ENCODE measurements around the gene GALNT14.

Gene GALNT14

DNA sequence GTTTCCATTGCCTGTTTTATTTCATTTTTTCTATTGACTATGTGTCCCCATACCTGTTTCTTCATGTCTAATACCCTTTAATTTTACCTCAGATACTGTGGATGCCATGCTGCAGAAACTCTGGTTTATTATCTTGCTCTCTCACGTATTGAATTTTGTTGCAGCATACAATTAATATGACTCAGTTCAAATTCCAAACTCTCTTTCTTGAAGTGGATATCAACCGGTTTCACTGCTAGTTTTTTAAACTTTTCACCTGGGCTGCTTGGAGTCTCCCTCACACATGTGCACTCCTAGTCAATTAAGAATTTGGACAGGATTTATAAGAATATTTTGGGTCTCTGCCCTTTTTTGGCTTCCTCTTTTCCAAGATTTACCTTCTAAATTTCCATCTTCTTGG is 260.4 kb downstream of the GALNT14 start:
- no peak for FAIRE-seq

DNA sequence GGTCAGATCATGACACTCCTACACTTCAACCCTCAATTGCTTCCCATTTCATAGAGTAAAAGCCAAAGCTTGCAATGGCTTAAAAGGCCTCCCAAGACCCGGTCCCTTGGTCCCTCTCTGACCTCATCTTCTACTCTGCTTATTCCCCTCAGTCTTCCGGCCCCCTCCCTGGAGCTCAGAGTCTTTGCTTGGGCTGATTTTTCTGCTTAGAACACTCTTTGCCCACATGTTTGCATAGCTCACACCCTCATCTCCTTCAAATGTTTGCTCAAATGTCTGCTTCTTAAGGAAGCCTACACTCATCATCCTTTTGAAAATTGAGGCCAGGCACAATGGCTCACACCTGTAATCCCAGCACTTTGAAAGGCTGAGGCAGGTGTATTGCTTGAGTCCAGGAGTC is 265.4 kb downstream of the GALNT14 start:
- FAIRE-seq: no peak

DNA sequence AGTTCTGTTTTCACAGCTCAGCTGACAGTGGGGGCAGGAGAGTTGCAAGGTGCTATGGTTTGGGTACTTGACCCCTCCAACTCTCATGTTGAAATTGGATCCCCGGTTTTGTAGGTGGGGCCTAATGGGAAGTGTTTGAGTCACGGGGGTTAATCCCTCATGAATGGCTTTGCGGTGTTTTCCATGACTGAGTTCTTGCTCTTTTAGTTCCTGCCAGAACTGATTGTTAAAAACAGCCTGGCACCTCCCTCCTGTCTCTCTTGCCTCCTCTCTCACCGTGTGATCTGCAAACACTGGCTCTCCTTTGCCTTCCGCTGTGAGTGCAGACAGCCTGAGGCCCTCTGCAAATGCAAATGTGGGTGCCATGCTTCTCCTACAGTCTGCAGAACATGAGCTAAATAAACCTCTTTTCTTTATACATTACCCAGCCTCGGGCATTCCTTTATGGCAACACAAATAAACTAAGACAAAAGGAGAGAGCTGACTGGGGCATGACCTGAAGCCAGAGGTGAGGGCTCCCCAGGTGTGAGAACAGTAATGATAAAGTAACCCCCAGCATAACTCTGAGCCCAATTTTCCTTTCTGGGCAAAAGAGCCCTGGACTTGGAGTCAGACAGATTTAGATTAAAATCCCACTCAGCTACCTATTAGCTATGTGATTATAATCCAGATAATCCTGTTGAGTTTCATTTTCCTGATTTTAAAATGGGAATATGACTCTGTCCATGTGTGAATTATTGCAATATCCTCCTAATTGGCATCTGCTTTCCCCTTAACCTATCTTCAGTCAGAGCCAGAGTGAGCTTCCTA is 266.1 kb downstream of the GALNT14 start:
- FAIRE-seq: no peak

DNA sequence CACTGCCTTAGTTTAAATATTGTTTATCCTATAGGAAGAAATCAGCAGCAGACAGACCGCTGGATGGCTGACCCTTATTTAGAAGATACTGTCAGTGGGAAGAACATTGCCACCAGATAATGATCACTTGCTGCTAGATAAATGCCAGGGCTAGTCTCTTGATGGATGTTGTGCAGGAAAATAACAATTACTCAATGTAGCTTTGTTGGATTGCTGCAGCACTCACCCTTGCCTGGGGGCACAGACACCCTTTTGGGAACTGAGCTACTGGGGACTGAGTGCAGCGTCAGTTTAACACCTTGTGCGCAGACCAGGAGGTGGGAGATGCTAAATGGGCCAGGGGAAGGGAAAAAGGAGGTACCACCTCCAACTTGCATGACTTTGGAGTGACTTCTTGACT is 266.8 kb downstream of the GALNT14 start:
- FAIRE-seq: no peak

DNA sequence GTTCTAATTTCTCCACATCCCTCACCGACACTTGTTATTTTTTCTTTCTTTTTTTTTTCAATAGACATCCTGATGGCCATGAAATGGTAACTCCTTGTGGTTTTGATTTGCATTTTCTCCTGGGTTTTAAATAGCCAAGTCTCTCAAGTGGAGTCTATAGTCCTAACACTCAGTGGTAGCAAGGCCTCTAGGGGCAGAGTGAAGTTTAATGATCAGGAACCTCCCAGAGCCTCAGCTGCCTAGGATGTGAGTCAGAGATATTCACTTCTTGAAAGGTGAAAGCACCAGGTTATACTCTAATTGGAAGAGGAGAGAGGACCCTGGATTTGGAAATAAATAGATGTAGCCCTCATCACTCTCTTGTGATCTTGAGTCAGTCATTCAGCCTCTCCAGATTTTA is 268.3 kb downstream of the GALNT14 start:
- no peak for FAIRE-seq

DNA sequence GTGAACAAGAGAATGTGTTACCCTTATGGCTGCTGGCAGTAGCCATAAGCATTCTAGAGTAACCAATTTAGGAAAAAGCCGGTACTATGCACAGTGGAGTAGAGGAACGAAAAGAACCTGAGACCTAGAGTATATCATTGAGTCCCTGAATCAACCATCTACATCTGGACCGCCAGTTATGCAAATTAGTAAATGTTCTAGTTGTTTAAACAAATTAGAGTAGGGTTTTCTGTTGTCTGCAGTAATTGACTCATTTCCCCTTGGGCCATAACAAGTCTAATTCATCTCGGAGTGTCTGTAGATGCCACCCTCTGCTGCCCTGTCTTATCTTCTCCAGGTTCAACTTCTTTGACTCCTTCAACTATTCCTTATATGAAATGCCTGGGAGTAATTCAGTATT is 270.9 kb downstream of the GALNT14 start:
- FAIRE-seq: no peak

DNA sequence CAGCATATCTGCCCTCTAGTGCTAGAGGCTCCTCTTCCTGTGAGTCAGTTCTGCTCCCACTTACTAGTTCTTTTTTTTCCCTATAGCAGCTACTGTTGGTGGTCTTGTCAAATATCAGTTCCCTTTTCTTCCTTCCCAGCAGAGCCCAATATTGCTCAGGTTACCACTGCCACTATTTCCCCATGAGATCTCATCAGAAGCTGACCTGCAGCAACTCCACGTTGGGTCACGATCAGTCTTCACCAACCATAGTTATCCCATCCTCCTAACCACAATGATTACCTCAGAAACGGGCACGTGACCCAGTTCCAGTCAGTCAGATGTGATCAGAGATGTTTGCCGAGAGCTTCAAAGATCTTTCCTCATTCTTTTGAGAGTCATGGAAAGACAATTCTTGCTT is 271.3 kb downstream of the GALNT14 start:
- no peak for FAIRE-seq

DNA sequence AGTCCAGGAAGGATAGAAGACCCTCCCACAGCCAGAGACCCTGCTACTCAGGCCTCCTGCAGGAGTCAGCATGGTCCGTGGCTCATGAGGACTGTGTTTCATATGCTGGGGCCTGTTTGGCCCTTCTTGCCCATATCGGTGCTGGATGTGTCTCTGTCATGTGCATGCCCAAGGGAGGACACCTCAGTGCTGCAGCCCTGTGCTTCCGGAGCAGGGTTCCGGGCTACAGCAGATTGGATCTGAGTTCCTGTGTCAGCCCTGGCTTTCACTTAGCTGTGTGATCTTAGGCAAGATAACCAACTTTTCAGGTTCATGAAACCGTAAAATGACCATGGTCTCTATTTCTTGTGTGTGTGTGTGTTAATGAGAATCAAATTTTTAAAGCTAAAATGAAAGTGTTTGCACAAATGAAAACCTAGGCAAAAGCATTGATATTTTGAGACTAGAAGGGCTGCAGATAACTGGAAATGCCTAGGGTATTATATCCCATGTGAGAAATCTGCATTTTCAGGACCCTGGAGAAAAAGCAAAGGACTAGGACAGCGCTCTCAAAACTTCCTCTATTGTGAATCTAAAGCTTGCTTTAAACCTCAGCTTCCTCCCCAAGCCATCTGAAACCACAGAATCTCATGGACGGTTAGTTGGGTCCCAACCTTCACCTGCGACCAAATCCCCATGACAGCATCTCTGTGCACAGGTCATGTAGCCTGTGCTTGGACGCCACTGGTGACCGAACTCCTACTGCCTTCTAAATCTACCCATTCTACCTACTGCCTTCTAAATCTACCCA is 272.2 kb downstream of the GALNT14 start:
- no peak for FAIRE-seq

DNA sequence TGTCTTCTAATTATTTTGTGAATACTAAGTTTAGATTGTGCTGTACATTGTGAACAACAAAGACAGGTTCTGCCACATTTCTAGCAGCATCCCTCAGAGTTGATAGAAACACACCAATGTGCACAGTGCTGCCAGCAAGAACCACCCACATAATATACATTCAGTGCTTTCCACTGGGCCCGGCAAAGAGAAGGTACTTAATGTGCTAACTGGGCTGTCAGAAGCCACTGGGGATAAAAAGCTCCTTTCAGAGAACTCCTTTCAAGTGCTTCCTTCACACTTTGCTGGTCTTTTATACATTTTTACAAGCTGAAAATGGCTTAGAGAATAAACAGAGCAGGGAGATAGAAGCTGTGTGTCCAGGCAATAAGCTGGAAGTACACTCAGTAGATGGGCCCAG is 273.0 kb downstream of the GALNT14 start:
- no peak for FAIRE-seq

DNA sequence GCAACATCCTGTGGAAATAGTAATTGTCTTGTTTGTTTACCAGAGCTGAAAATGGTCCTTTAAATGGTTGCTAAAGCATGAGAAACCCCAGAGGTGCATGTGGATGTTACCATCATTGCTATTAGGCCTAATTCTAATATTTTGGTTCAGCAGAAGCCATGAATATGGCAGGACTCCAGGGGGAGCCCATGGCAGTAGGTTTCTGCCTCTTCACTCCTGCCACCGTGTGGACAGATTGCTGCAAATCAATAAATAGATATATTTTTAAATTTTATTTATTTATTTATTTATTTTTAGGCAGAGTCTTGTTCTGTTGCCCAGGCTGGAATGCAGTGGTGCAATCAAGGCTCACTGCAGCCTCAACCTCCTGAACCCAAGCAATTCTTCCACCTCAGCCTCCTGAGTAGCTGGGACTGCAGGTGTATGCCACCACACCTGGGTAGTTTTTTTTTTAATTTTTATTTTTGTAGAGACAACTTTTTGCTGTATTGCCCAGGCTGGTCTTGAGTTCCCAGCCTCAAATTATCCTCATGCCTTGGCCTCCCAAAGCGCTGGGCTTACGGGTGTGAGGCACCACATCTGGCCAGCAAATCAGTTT is 276.1 kb downstream of the GALNT14 start:
- FAIRE-seq: peak; percentile 88

DNA sequence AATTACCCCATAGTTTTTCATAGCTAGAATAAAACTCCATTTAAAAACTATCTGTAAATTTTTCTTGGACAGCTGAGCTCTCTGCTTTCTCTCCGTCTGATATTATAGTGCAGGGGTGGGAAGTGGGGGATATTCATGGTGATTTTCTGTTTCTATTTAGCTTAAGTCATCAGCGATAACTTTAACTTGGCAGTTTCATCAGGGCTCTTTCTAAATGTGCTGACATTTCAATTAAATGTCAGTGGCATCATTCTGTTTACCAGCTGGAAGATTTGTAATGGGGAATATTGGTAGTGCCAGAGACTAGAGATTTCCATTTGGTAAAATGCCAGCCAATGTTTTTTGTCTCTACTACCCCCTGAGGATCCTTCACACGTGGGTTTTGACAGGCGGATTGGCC is 277.5 kb downstream of the GALNT14 start:
- no peak for FAIRE-seq
